Activated CD8-positive, alpha-beta T cell treated with anti-CD3 and anti-CD28 coated beads for 36 hours (primary cell): Measurements from ENCODE around the gene PLXNB1. TPM values are rescaled to one million over a fixed set of nuclear protein-coding genes. Genes with fewer than 3 reads are reported as not detected.

Experiments
- ATAC-seq: fragments of 200-7000 bp; cut with Tn5 transposase; one replicate; pipeline ENCODE4 v1.10.0; 2021; ENCODE audit warnings: mild to moderate bottlenecking, moderate library complexity
- CTCF ChIA-PET: fragments of 350-600 bp; sonication (Branson Sonifier 250); formaldehyde crosslinking; loops from one replicate; lab custom pipeline; 2021; ENCODE audit warnings: antibody characterized with exemption; lab: Charles Lee
- POLR2A ChIA-PET: fragments of 350-600 bp; sonication (Branson Sonifier 250); formaldehyde crosslinking; loops from one replicate; lab custom pipeline; 2021; ENCODE audit warnings: antibody characterized with exemption; lab: Charles Lee
- DNase-seq: peaks from one replicate; pipeline ENCODE4 v3.0.0-alpha.2; 2020
- H3K27ac Mint-ChIP-seq: one replicate; pipeline ENCODE4 v1.8.0; 2021; ENCODE audit warnings: mild to moderate bottlenecking, mixed read lengths
- H3K27me3 Mint-ChIP-seq: one replicate; pipeline ENCODE4 v1.8.0; 2021; ENCODE audit warnings: mixed read lengths
- H3K36me3 Mint-ChIP-seq: one replicate; pipeline ENCODE4 v1.8.0; 2021; ENCODE audit warnings: low read depth, mixed read lengths
- H3K4me1 Mint-ChIP-seq: one replicate; pipeline ENCODE4 v1.8.0; 2021; ENCODE audit warnings: low read depth, mixed read lengths
- H3K4me3 Mint-ChIP-seq: one replicate; pipeline ENCODE4 v1.8.0; 2021; ENCODE audit warnings: mild to moderate bottlenecking, moderate library complexity, mixed read lengths
- H3K9me3 Mint-ChIP-seq: one replicate; pipeline ENCODE4 v1.8.0; 2021; ENCODE audit warnings: mixed read lengths
- CTCF ChIP-seq: fragments of 200-600 bp; IDR thresholded peaks from one replicate; pipeline ENCODE4 v1.8.0; 2022; ENCODE audit warnings: antibody characterized with exemption, mild to moderate bottlenecking
- intact Hi-C: fragments of 100-400 bp; cut with micrococcal nuclease; formaldehyde crosslinking; loops from one replicate; pipeline ENCODE4 v1.10.0; 2022
- total RNA-seq, 2 experiments: library from RNA; stranded (reverse); gene quantifications; one replicate each; pipeline ENCODE4 v1.2.3, GENCODE V29; 2021

The PLXNB1 gene
- total RNA-seq, 2 experiments from 2014 or later = 3.7 TPM

GRCh38 chr3:48356419-48356818 lies 73.5 kb downstream of the PLXNB1 start:
- Mint-ChIP-seq H3K9me3 (no peaks in the 10 kb centered on the region), H3K27me3 (peaks cover 14% of the 10 kb centered on the region), H3K27ac (no peak overlapping the region), H3K4me3 (no peak overlapping the region), H3K4me1 (no peaks in the 10 kb centered on the region), H3K36me3 (no peaks in the 10 kb centered on the region)
- intact Hi-C loops = no loop called here
- no peak for ATAC-seq
- CTCF ChIA-PET = interaction anchor here (0.8 to 1.4 kb wide), 2 partner anchors 10 to 45 kb away, joined by 3 to 4 read pairs; no protein-coding TSS in a partner anchor
- DNase-seq = no peak
- no peak for TF ChIP-seq CTCF
- POLR2A ChIA-PET = no interaction called here

DNA sequence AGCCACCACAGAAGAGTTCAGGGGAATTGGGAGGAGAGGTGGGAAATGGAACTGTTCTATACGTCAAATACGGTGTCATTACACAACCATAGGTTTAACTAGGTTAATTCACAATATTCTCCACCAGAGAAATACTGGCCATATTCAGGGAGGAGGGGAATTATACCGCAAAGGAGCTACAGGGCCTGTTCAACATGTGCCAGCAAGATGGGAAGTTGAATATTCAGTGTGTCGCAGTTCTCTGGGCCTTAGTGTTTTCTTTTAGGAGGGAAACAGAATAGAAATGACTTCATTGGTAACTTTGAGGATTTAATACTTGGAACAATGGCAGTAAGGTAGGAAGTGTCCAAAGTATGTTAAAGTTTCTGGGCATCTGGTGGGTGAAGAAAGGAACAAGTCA lies 75.9 kb downstream of the PLXNB1 start:
- DNase-seq (no peak), ATAC-seq (no peak)
- Mint-ChIP-seq H3K9me3 (no peaks in the 10 kb centered on the region), H3K4me3 (no peak overlapping the region), H3K27ac (no peak overlapping the region), H3K27me3 (peaks cover 14% of the 10 kb centered on the region), H3K4me1 (no peaks in the 10 kb centered on the region), H3K36me3 (no peaks in the 10 kb centered on the region)
- no peak for TF ChIP-seq CTCF
- intact Hi-C loops = no loop called here
- POLR2A ChIA-PET = no interaction called here
- CTCF ChIA-PET = interaction anchor here (0.7 kb wide), 1 partner anchor 159 kb away, joined by 3 read pairs; no protein-coding TSS in a partner anchor

Other genes with a start within 250 kb of the PLXNB1 start
- gene CDC25A, start 241.7 kb downstream of the PLXNB1 start, total RNA-seq = 10 to 100 TPM; 34.1 to 38.4 TPM
- not detected for gene CAMP, start 206.6 kb downstream of the PLXNB1 start, total RNA-seq
- gene ZNF589, start 189.0 kb downstream of the PLXNB1 start, total RNA-seq = 10 to 100 TPM; 30.4 to 32.8 TPM
- gene NME6, start 128.7 kb downstream of the PLXNB1 start, total RNA-seq = 10 to 100 TPM; 23.2 to 31.0 TPM
- gene SPINK8, start 96.4 kb downstream of the PLXNB1 start, total RNA-seq = not detected
- not detected for gene FBXW12, start 57.9 kb downstream of the PLXNB1 start, total RNA-seq
- 10 to 100 TPM; 25.3 to 28.3 TPM for gene CCDC51, start 10.0 kb upstream of the PLXNB1 start, total RNA-seq
- gene TMA7, start 10.2 kb upstream of the PLXNB1 start, total RNA-seq = 100 to 1,000 TPM; 312 to 334 TPM
- gene ATRIP, start 16.7 kb upstream of the PLXNB1 start, total RNA-seq = 10 to 100 TPM; 12.4 to 15.0 TPM
- 10 to 100 TPM; 65.9 to 71.4 TPM for gene SHISA5, start 74.1 kb upstream of the PLXNB1 start, total RNA-seq
- 10 to 100 TPM; 90.8 to 94.0 TPM for gene PFKFB4, start 126.7 kb upstream of the PLXNB1 start, total RNA-seq
- gene UCN2, start 133.7 kb upstream of the PLXNB1 start, total RNA-seq = not detected
- gene COL7A1, start 165.2 kb upstream of the PLXNB1 start, total RNA-seq = 1 to 10 TPM; 1.6 to 2.2 TPM
- 100 to 1,000 TPM; 240 to 256 TPM for gene UQCRC1, start 179.6 kb upstream of the PLXNB1 start, total RNA-seq
- under 1 TPM in 1 of 2 experiments, not detected in 1; 0.43 TPM for gene TMEM89, start 191.7 kb upstream of the PLXNB1 start, total RNA-seq
- 10 to 100 TPM; 41.3 to 45.0 TPM for gene SLC26A6, start 205.4 kb upstream of the PLXNB1 start, total RNA-seq
- 10 to 100 TPM; 15.8 to 17.8 TPM for gene CELSR3, start 232.8 kb upstream of the PLXNB1 start, total RNA-seq